IPS-15b (cell line): Measurements from ENCODE around the gene YEATS2.
"Not testable (repeated sequence)": the region's sequence is repeated elsewhere in the genome, so short reads cannot be mapped to it uniquely, and the experiment has no call there.

Source experiments
- H3K27me3 ChIP-seq: one replicate; pipeline ENCODE4 v1.6.1; 2013; ENCODE audit warnings: low read length; ENCODE audit not compliant: control insufficient read depth, insufficient read depth
- H3K36me3 ChIP-seq: one replicate; pipeline ENCODE4 v1.6.1; 2013; ENCODE audit warnings: low read length; ENCODE audit not compliant: control insufficient read depth, insufficient read depth
- H3K4me1 ChIP-seq: one replicate; pipeline ENCODE4 v1.6.1; 2013; ENCODE audit warnings: mild to moderate bottlenecking, low read length; ENCODE audit not compliant: control insufficient read depth, insufficient read depth
- H3K4me3 ChIP-seq: one replicate; pipeline ENCODE4 v1.5.1; 2013; ENCODE audit warnings: low read depth, low read length
- H3K9ac ChIP-seq: one replicate; pipeline ENCODE4 v1.6.1; 2013; ENCODE audit warnings: low read depth, mild to moderate bottlenecking, low read length
- H3K9me3 ChIP-seq: one replicate; pipeline ENCODE4 v1.6.1; 2013; ENCODE audit warnings: mild to moderate bottlenecking, low read length; ENCODE audit not compliant: control insufficient read depth, insufficient read depth

Gene YEATS2

DNA sequence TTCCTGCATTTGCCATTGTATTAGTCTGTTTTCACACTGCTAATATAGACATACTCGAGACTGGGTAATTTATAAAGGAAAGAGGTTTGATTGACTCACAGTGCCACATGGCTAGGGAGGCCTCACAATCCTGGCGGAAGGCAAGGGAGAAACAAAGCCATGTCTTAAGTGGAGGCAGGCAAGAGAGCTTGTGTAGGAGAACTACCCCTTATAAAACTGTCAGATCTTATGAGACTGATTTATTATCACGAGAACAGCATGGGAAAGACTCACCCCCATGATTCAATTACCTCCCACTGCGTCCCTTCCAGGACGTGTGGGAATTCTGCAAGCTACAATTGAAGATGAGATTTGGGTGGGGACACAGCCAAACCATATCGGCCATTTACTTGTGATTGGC lies 27.8 kb downstream of the YEATS2 start:
- H3K9me3 ChIP-seq, result no peaks in the 10 kb centered on the region
- no peak overlapping the region for H3K4me3 ChIP-seq
- H3K4me1 ChIP-seq, result no peaks in the 10 kb centered on the region
- H3K27me3 ChIP-seq, result no peaks in the 10 kb centered on the region
- no peak overlapping the region for H3K9ac ChIP-seq
- H3K36me3 ChIP-seq, result peaks cover 27% of the 10 kb centered on the region

GRCh38 chr3:183728204-183728603 lies 30.6 kb downstream of the YEATS2 start:
- Histone ChIP-seq H3K9ac (no peak overlapping the region), H3K4me1 (no peaks in the 10 kb centered on the region), H3K36me3 (peaks cover 26% of the 10 kb centered on the region), H3K4me3 (no peak overlapping the region), H3K9me3 (no peaks in the 10 kb centered on the region), H3K27me3 (no peaks in the 10 kb centered on the region)

GRCh38 chr3:183730361-183730760 lies 32.8 kb downstream of the YEATS2 start:
- Histone ChIP-seq H3K4me3 (no peak overlapping the region), H3K36me3 (peaks cover 32% of the 10 kb centered on the region), H3K27me3 (no peaks in the 10 kb centered on the region)

DNA sequence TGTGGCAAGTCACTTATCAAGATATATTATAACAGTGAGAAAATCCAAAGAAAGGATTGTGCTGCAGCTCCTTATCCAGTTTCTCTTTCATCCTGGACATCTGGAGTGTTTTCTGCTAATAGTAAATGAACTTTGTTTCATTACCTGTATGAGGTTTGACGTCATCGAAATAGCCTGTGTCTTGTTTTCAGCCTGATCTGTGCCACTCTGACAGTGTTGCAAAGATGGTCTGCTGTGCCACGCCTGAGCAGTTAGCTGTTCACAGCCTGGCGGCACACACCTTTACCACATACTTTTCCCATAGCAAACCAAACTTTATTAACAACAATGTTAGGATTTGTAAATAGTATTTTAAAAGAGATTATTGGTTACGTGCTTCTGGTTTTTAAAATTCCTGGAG lies 34.0 kb downstream of the YEATS2 start:
- no peak overlapping the region for H3K4me3 ChIP-seq
- H3K4me1 ChIP-seq, result no peaks in the 10 kb centered on the region
- H3K9ac ChIP-seq, result no peak overlapping the region
- no peaks in the 10 kb centered on the region for H3K27me3 ChIP-seq
- H3K36me3 ChIP-seq, result peaks cover 34% of the 10 kb centered on the region
- H3K9me3 ChIP-seq, result no peaks in the 10 kb centered on the region

More at GRCh38 chr3:183730361-183730760, 32.8 kb downstream of the YEATS2 start:
- no peaks in the 10 kb centered on the region for H3K4me1 ChIP-seq
- no peak overlapping the region for H3K9ac ChIP-seq
- H3K9me3 ChIP-seq, result no peaks in the 10 kb centered on the region

DNA sequence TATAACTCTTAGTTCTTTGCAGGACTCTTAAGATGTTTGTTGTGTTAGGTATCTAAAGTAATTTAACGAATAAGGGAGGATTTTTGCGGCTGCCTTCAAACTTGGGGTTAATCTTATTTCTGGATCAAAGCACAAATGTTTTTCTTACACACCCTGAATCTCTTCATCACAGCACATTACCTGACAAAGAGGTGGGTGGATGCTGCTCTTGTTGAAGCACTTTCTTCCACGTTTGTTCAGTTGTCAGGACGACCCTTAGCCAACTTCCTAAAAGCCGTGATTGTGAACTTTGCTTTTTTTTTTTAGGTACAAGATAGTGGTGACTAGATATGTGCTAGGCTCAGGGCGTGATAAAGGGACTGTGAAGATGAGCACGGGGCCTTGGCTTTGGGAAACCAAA lies 36.0 kb downstream of the YEATS2 start:
- Histone ChIP-seq H3K27me3 (no peaks in the 10 kb centered on the region), H3K36me3 (peaks cover 27% of the 10 kb centered on the region), H3K9ac (no peak overlapping the region)

GRCh38 chr3:183734750-183735494 lies 37.3 kb downstream of the YEATS2 start:
- H3K27me3 ChIP-seq, result no peaks in the 10 kb centered on the region
- no peak overlapping the region for H3K9ac ChIP-seq
- H3K9me3 ChIP-seq, result no peaks in the 10 kb centered on the region
- no peak overlapping the region for H3K4me3 ChIP-seq
- no peaks in the 10 kb centered on the region for H3K4me1 ChIP-seq
- H3K36me3 ChIP-seq, result peaks cover 22% of the 10 kb centered on the region

More for the DNA sequence above, 36.0 kb downstream of the YEATS2 start:
- H3K4me3 ChIP-seq, result no peak overlapping the region
- H3K4me1 ChIP-seq, result no peaks in the 10 kb centered on the region
- no peaks in the 10 kb centered on the region for H3K9me3 ChIP-seq

GRCh38 chr3:183737116-183737515 lies 39.5 kb downstream of the YEATS2 start:
- no peaks in the 10 kb centered on the region for H3K4me1 ChIP-seq
- no peak overlapping the region for H3K9ac ChIP-seq
- peaks cover 20% of the 10 kb centered on the region for H3K36me3 ChIP-seq
- peaks cover 2% of the 10 kb centered on the region for H3K9me3 ChIP-seq
- no peaks in the 10 kb centered on the region for H3K27me3 ChIP-seq
- H3K4me3 ChIP-seq, result no peak overlapping the region

DNA sequence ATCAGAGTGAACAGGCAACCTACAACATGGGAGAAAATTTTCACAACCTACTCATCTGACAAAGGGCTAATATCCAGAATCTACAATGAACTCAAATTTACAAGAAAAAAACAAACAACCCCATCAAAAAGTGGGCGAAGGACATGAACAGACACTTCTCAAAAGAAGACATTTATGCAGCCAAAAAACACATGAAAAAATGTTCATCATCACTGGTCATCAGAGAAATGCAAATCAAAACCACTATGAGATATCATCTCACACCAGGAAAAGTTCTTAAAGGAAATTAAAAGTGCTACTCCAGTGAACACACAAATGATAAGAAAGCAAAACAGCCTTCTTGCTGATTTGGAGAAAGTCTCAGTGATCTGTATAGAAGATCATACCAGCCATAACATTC lies 42.6 kb downstream of the YEATS2 start:
- H3K9ac ChIP-seq, H3K9me3 ChIP-seq, H3K27me3 ChIP-seq, H3K4me3 ChIP-seq, H3K4me1 ChIP-seq: not testable (repeated sequence)
- H3K36me3 ChIP-seq, result peaks cover 10% of the 10 kb centered on the region

GRCh38 chr3:183743231-183743630 lies 45.6 kb downstream of the YEATS2 start:
- H3K4me3 ChIP-seq, result no peak overlapping the region
- peaks cover 2% of the 10 kb centered on the region for H3K9me3 ChIP-seq
- no peaks in the 10 kb centered on the region for H3K27me3 ChIP-seq
- H3K9ac ChIP-seq, result no peak overlapping the region
- H3K4me1 ChIP-seq, result peaks cover 3% of the 10 kb centered on the region
- peaks cover 9% of the 10 kb centered on the region for H3K36me3 ChIP-seq

DNA sequence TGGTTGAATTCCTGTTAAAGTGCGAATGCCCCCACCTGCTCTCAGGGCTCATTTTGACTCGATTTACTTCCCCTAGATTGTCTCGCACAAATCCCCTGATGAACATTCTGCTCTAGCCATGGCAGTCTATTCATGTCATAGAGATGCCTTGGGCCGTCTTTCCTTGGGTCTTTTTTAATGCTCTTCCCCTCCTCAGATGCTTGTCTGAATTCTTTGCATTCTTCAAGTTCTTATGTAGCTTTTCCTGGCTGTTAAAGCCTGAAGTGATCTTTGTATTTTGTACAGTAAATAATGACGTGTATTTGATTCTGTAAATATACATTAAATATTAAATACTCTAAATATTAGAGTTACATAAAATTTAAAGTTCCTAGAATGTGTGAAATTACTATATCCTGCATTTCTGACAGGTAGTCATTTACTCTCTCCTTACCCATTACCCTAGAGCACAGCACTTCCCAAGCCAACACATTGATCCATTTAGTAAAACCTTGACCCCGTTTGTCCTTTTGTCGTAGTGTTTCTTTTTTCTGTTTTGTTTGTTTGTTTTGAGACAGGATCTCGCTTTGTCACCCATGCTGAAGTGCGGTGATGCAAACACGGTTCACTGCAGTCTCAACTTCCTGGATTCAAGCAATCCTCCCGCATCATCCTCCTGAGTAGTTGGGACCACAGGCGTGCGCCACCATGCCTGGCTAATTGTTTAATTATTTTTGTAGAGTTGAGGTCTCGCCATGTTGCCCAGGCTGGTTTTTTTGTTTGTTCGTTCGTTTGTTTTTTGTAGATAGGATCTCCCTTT lies 47.9 kb downstream of the YEATS2 start:
- peaks cover 7% of the 10 kb centered on the region for H3K36me3 ChIP-seq
- H3K9ac ChIP-seq, result no peak overlapping the region
- peaks cover 3% of the 10 kb centered on the region for H3K4me1 ChIP-seq
- no peaks in the 10 kb centered on the region for H3K27me3 ChIP-seq
- H3K9me3 ChIP-seq, result no peaks in the 10 kb centered on the region
- no peak overlapping the region for H3K4me3 ChIP-seq

DNA sequence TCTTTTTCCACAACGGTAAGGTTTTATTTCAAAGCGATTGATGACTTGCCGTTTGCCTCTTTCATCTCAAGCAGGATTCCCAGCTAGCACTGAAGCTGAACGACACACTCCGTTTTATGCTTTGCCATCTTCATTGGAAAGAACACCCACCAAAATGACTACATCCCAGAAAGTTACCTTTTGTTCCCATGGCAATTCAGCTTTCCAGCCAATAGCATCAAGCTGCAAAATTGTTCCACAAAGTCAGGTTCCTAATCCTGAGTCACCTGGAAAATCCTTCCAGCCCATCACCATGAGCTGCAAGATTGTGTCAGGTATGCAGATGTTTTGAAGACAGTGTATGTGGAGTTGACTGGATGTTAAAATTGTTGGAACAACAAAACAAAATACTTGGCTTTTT lies 56.5 kb downstream of the YEATS2 start:
- H3K27me3 ChIP-seq, result no peaks in the 10 kb centered on the region
- peaks cover 7% of the 10 kb centered on the region for H3K4me1 ChIP-seq
- H3K4me3 ChIP-seq, result no peak overlapping the region
- no peak overlapping the region for H3K9ac ChIP-seq
- H3K9me3 ChIP-seq, result no peaks in the 10 kb centered on the region
- H3K36me3 ChIP-seq, result peaks cover 21% of the 10 kb centered on the region

DNA sequence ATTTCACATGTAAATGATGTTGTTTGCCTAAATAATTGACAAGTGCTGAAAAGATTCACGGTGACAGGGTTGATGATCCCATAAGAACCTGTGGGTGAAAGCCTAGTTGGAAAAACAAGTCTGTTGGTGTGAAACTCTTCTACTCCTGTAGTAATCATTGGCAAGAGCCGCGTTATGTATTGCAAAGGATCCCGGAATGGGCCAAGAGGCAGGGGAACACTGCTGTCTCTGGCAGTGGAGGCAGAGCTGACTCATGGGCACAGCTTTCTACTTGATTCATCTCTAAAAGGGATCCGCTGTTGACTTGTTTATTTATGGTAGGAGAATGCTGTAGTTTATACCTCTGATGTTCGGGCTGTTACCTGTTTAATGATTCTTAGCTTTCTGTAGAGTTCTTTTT lies 64.7 kb downstream of the YEATS2 start:
- Histone ChIP-seq H3K36me3 (peaks cover 13% of the 10 kb centered on the region), H3K4me3 (no peak overlapping the region), H3K4me1 (no peaks in the 10 kb centered on the region), H3K9me3 (no peaks in the 10 kb centered on the region), H3K27me3 (no peaks in the 10 kb centered on the region), H3K9ac (no peak overlapping the region)
